Heart left ventricle (tissue), 16 donors: ENCODE measurements around the gene S100PBP. TPM values are rescaled to one million over a fixed set of nuclear protein-coding genes. Genes with fewer than 3 reads are reported as not detected.
A peak's percentile ranks its signal among the peaks of the same experiment; 100 is the strongest.

ENCODE experiments used
- ATAC-seq, 4 donors: fragments of 200-7000 bp; cut with Tn5 transposase; one replicate each; pipeline ENCODE4 v1.9.1; 2020 to 2022; ENCODE audit warnings: moderate library complexity in 4 of 4, mild to moderate bottlenecking in 3 of 4, moderate number of reproducible peaks in 1 of 4
- DNase-seq, 5 donors: peaks; one replicate each; pipeline ENCODE4 v3.0.0-alpha.2; 2020
- H3K27ac ChIP-seq, 12 donors: fragments of 200-600 bp; sonication (generic) in 4 of 12; one replicate each; pipeline versions ENCODE4 v1.5.0 to v1.8.0; 2016 to 2022; ENCODE audit warnings: mild to moderate bottlenecking in 2 of 12
- H3K27me3 ChIP-seq, 9 donors: fragments of 200-600 bp; sonication (generic) in 2 of 9; one replicate each; pipeline versions ENCODE4 v1.5.1 to v1.8.0; 2016 to 2022; ENCODE audit warnings: mild to moderate bottlenecking in 3 of 9
- H3K36me3 ChIP-seq, 9 donors: fragments of 200-600 bp; sonication (generic) in 2 of 9; one replicate each; pipeline versions ENCODE4 v1.5.0 to v1.8.0; 2018 to 2022; ENCODE audit warnings: mild to moderate bottlenecking in 2 of 9
- H3K4me1 ChIP-seq, 12 donors: fragments of 200-600 bp; sonication (generic) in 4 of 12; one replicate each; pipeline versions ENCODE4 v1.5.0 to v1.8.0; 2016 to 2022; ENCODE audit warnings: mild to moderate bottlenecking in 3 of 12
- H3K4me3 ChIP-seq, 12 donors: fragments of 200-600 bp; sonication (generic) in 4 of 12; one replicate each; pipeline versions ENCODE4 v1.5.0 to v1.8.0; 2017 to 2022; ENCODE audit warnings: mild to moderate bottlenecking in 9 of 12, moderate library complexity in 4 of 12
- H3K9me3 ChIP-seq, 12 donors: fragments of 200-600 bp; sonication (generic) in 4 of 12; one replicate each; pipeline versions ENCODE4 v1.5.0 to v1.8.0; 2016 to 2022; ENCODE audit warnings: mild to moderate bottlenecking in 1 of 12
- POLR2A ChIP-seq, 2 donors: fragments of 450-650 bp; IDR thresholded peaks; one replicate each; pipeline ENCODE4 v1.6.1; 2017; ENCODE audit warnings: antibody characterized with exemption in 2 of 2, mild to moderate bottlenecking in 2 of 2, moderate library complexity in 2 of 2
- WGBS, 4 donors: extraction: QIAGEN DNeasy Blood & Tissue Kit in 2 of 4; methylation state at CpG; one replicate each; pipeline versions ENCODE4 v1.1.5 to v1.1.7; 2013 to 2018; 5-methylcytosine and 5-hydroxymethylcytosine counted together
- intact Hi-C, 10 donors: fragments of 100-400 bp; cut with DNase I; formaldehyde crosslinking; loops; one replicate each; pipeline versions ENCODE4 v1.11.1 to v1.14.2; 2022
- polyA plus RNA-seq, 2 donors: library from polyadenylated mRNA; stranded (reverse); fragments of 200-250 nt; gene quantifications; one replicate each; pipeline ENCODE4 v1.2.3, GENCODE V29; 2013
- total RNA-seq, 9 donors: library from RNA; depleted of rRNA in 2 of 9; stranded (reverse); fragments of >200 nt in 2 of 9; fragmentation: NEBNext Ultra II Directional in 3 of 9; extraction: Animal tissue kit (Norgen Biotek cat#: 25700) in 3 of 9; gene quantifications; one replicate each; pipeline versions ENCODE4 v1.1.0 to v1.2.4, GENCODE V29; 2016 to 2023
- TF ChIP-seq, protein P1 (sequence below), 12 donors: fragments of 200-600 bp; sonication (generic) in 4 of 12; IDR thresholded peaks; one replicate each; pipeline versions ENCODE4 v1.5.0 to v1.8.0; 2018 to 2022; ENCODE audit warnings: antibody characterized with exemption in 12 of 12, mild to moderate bottlenecking in 5 of 12
- donor health status: ischemic (EF 13 %, LVEDD 7.1; RV severe dilation, severe dysfunction).
- donor health status: healthy with polysubstance abuse.
- donor health status: DM: no; HTN: yes; CAD: no.
- donor health status: DM: no; HTN: no; CAD: no.
- donor health status: ischemic (EF 25% LVEDD 6.9; RV normal size, moderate dysfunction).
- donor health status: ischemic (EF 25% LVEDD 5.7; RV mildly dilated, moderate dysfunction).
- donor health status: healthy.
- donor health status: DM: yes; HTN: yes; CAD: no.
- donor health status: ischemic (EF 35%, LVEDD 5.7; RV mildly dilated, moderate dysfunction).
- donor health status: nonischemic (EF 11% LVEDD 7.7; RV severe dilation, severe dysfunction).
- donor health status: DM: yes; HTN: yes; CAD: no.
- donor health status: PGD.
- donor health status: ischemic (EF 29% LVEDD 5.4; RV normal size, mild dysfunction).
- donor health status: nonischemic (EF 23%, LVEDD 6.1; RV moderate dilation, normal function).

The S100PBP gene
- total and polyA plus RNA-seq, 11 donors: 5.8 to 21.2 (median 10.7) TPM

DNA sequence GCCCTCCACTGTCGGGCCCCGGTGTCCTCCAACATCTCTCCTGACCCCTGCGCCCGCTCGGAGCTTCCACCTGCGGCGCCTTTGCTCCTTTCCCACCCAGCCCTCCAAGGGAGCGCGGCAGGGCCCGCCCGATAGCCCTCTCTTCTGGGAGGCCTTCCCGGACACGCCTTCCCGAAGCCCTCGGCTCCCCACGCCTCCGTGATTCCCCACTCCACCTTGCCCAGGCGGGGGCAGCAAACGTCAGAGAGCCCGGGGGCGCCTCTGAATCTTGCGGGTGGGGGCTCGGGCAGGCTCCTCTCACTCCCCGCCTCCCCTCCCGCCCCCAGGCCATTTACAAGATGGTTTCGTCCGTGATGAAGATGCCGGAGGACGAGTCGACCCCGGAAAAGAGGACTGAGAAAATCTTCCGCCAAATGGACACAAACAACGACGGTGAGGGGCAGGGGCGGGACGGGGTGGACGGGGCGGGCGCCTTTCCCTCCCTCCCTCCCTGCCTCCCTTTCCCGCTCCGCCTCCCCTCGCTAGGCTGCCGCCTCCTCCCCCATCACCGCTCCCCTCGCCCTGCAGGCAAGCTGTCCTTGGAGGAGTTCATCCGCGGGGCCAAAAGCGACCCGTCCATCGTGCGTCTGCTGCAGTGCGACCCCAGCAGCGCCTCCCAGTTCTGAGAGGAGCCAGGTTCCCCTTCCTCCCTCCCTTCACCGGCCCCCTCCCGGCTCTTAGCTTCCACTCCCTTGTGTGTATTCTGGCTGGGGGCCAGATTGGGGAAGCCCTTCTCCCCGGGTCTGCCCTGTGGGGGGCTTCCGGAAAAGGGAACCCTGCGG, 76.0 kb downstream of the S100PBP start:
- 2 to 4% (median 3%) methylated on average over 28 to 58 of the region's 58 CpGs for WGBS, 4 donors
- H3K9me3 ChIP-seq: no peaks in the 10 kb centered on the region
- peak in 3 of 5 donors; percentile 44 to 53 (median 48) for DNase-seq
- peak in 3 of 4 donors; percentile 6 to 63 (median 51) for ATAC-seq
- peaks cover 0 to 54% (median 22%) of the 10 kb centered on the region in 9 donors for H3K27me3 ChIP-seq
- H3K4me3 ChIP-seq: peak overlapping the region; percentile 4 to 58 (median 48)
- peak overlapping the region in 1 of 12 donors; percentile 38 for H3K27ac ChIP-seq
- H3K4me1 ChIP-seq: peaks cover 0 to 18% (median 6%) of the 10 kb centered on the region in 12 donors
- intact Hi-C loops: no loop called here
- TF ChIP-seq, protein P1, sequence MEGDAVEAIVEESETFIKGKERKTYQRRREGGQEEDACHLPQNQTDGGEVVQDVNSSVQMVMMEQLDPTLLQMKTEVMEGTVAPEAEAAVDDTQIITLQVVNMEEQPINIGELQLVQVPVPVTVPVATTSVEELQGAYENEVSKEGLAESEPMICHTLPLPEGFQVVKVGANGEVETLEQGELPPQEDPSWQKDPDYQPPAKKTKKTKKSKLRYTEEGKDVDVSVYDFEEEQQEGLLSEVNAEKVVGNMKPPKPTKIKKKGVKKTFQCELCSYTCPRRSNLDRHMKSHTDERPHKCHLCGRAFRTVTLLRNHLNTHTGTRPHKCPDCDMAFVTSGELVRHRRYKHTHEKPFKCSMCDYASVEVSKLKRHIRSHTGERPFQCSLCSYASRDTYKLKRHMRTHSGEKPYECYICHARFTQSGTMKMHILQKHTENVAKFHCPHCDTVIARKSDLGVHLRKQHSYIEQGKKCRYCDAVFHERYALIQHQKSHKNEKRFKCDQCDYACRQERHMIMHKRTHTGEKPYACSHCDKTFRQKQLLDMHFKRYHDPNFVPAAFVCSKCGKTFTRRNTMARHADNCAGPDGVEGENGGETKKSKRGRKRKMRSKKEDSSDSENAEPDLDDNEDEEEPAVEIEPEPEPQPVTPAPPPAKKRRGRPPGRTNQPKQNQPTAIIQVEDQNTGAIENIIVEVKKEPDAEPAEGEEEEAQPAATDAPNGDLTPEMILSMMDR (IDR thresholded peaks at IDR 0.05): peak in 7 of 12 donors; percentile 7 to 33 (median 26)
- no peak for TF ChIP-seq POLR2A (IDR thresholded peaks at IDR 0.05)
- no peaks in the 10 kb centered on the region for H3K36me3 ChIP-seq

DNA sequence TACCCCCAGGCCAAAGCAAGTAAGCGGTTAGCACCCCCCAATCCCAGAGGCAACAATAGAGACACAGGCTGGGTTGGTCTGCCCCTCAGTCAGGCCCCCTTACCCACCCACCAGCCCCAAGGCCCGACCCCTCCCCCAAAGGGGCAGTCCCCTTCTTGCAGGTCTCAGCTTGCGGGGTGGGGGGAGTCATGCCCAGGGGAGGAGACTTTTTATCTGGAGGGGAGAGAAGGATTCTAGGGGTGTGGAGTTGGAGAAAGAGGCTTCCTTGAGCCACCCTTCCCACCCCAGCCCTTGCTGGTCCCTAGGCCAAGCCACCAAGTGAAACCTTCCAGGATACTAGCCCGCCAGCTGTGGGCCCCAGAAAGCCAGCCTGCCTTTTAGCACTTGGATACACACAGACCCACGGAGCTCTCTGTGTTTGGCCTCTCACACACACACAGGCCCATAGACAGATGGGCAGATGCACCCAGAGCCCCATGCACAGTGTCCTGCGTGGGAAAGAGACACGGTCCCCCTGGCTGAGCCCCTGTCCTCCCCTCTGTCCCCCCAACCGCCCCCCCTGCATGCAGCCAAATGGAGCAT, 76.7 kb downstream of the S100PBP start:
- H3K4me3 ChIP-seq: peak overlapping the region in 6 of 12 donors; percentile 46 to 58 (median 49)
- WGBS, 4 donors: 71 to 79% (median 76%) methylated on average over 7 to 8 of the region's 8 CpGs
- ATAC-seq: peak in 1 of 4 donors; percentile 3
- no peak for TF ChIP-seq POLR2A (IDR thresholded peaks at IDR 0.05)
- TF ChIP-seq, protein P1 (IDR thresholded peaks at IDR 0.05): no peak
- H3K36me3 ChIP-seq: no peaks in the 10 kb centered on the region
- peak overlapping the region in 1 of 12 donors; percentile 38 for H3K27ac ChIP-seq
- intact Hi-C loops: no loop called here
- H3K4me1 ChIP-seq: peaks cover 0 to 18% (median 6%) of the 10 kb centered on the region in 12 donors
- no peaks in the 10 kb centered on the region for H3K9me3 ChIP-seq
- H3K27me3 ChIP-seq: peaks cover 0 to 47% (median 22%) of the 10 kb centered on the region in 9 donors
- DNase-seq: no peak

DNA sequence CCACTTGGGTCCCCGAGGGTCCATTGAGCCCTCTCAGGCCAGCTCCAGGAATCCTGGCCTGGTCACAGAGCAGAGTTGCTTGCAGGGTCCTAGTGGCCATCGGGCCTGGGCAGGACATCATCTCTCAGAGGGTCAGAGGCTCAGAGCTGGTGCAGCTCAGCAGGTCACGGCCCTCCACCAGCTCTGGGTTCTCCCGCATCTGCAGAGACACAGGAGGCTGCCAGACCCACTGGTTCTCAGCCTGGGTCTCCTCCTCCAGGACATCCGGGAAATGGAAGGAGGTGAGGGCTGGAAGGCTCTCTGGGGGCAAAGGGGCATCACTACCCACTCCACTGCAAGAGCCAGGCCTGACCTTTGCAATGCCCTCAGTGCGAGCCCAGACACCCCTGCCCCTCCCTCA, 77.2 kb downstream of the S100PBP start:
- H3K9me3 ChIP-seq: no peaks in the 10 kb centered on the region
- peaks cover 0 to 45% (median 22%) of the 10 kb centered on the region in 9 donors for H3K27me3 ChIP-seq
- no peak overlapping the region for H3K27ac ChIP-seq
- DNase-seq (no peak), ATAC-seq (no peak)
- TF ChIP-seq, protein P1 (IDR thresholded peaks at IDR 0.05): no peak
- TF ChIP-seq POLR2A (IDR thresholded peaks at IDR 0.05): no peak
- peaks cover 0 to 18% (median 6%) of the 10 kb centered on the region in 12 donors for H3K4me1 ChIP-seq
- no peak overlapping the region for H3K4me3 ChIP-seq
- intact Hi-C loops: no loop called here
- 73 to 90% (median 85%) methylated on average over 2 to 6 of the region's 6 CpGs for WGBS, 4 donors
- H3K36me3 ChIP-seq: no peaks in the 10 kb centered on the region
